CD4-positive, alpha-beta T cell treated with Interleukin-15 for 1 hour (primary cell): ENCODE measurements around the gene HMGCS2.

Source experiments
- DNase-seq: peaks from one replicate; pipeline ENCODE4 v3.0.0-alpha.2; 2020

Gene HMGCS2

DNA sequence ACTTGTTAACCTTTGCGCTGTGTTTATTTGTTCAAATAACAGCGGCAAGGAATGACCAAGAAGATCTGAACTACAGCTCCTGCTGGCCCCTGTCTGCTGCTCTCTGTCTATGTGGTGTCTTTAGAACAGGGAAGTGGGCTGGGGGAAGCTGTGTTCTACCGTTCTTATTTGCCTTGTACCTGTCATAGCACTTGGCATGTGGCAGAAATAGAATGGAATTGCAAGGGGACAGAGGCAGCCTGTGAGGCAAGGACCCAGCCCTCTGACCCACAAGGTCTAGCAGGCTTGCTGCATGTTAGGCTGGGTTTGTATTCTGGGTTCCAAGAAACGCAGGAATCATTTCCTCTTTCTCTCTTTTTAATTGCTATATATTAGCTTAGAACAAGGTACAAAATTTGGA lies 20.7 kb downstream of the HMGCS2 start:
- no peak for DNase-seq

DNA sequence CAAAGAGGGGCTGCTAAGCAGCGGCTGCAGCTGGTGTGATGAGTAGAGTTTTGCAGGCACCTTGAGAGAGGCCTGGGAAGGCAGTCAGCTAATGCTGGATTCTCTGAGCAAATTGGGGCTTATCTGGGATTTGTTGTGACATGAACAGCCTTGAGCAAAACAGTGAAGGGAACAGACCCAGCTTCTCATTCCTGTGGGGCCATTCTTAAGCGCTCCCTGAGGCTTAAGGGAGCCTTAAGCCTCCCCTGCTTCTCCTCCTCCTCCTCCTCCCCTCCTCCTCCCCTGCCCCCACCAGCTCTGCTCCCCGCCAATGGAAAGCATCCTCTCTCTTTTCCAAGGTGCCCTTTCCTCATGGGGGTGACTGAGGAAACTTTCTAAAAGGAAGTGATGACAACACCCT lies 21.3 kb downstream of the HMGCS2 start:
- DNase-seq: no peak

DNA sequence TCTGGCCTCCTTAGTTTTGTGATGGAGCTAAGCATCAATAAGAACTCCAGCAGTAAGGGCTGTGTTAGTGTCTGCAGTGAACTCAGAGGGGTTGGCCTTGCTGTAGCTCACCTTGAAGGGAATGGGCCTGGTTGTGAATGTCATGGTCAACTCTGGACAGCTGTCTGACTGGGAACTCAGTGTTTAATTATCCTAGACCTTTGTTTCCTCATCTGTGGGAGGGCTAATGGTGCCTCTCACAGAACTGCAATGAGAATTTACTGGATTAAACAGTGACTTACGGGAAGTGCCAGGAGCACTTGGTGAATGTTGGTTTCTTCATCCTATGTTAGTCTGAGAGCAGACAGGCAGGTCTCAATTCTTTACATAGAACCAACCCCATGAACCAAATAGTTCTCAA lies 23.7 kb downstream of the HMGCS2 start:
- no peak for DNase-seq

DNA sequence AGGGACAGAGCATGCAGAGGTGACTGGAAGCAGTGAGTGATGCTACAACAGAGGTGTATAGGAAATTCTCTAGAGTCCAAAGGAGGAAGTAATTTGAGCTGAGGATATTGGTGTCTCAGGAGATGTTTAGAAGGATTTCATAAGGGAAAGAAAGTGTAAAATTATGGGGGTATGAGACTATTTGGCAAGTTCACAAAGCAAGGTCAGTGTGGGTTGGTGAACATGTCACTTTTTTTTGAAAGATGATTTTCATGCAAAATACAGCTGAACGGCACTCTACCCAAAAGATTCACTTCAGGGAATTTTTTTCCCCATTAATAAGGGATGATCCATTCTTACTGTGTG lies 24.1 kb downstream of the HMGCS2 start:
- no peak for DNase-seq

DNA sequence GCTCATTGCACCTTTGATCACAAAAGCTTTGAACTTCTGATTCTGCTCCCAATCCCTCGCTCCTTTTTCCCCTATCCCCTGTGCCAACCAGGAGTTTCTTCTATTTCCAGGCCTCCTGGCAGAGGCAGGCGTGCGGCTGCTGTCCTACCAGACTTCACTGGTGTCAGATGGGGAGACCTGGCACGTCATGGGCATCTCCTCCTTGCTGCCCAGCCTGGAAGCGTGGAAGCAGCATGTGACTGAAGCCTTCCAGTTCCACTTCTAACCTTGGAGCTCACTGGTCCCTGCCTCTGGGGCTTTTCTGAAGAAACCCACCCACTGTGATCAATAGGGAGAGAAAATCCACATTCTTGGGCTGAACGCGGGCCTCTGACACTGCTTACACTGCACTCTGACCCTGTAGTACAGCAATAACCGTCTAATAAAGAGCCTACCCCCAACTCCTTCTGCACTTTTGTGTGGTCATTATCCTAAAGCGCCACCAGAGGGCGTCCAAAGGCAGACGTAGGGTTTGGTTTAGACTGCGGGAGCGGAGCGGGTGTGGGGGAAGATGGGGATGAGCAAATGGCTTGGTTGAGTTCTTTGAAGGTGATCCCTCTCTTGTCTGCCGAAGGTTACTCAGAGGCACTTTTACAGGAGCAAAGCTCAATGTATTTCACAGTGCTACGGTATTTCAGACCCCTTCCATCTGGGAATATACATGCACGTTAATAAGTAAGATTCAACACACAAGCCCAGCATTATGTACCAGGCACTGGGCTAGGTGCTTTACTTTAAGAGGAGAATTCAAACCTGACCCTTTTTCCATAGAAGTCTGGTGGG lies 24.7 kb downstream of the HMGCS2 start:
- DNase-seq: no peak

DNA sequence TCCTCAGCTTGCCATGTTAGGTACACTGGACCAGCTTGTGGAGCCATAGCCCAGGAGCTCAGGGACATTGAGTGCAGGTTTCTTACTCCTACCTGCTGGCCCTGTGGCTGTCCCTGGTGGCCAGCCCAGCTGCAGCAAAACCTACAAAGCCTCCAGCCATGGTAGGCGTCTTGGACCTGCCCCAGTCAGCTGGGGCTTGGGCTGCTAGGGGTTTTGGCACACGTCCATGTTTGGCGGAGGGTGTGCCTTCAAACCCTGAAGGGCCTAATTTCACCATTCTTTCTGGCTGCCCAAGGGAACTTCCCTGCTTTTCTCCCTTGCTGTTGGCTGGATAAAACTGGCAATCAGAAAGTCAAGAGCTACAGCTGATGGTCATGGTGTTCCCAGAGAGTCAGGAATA lies 25.4 kb downstream of the HMGCS2 start:
- no peak for DNase-seq

DNA sequence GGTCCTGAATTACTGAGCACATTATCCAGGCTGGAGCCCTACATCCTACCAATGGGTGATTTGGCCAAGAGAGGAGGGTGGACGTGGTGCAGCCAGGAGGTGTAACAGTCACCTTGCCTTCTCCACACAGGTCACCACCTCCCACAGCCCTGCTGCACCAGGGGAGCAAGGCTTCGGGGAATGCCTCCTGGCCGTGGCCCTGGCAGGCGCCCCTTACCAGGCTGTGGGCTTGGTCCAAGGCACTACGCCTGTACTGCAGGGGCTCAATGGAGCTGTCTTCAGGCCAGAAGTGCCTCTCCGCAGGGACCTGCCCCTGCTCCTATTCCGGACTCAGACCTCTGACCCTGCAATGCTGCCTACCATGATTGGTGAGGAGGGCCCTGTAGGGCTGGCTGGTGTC lies 26.0 kb downstream of the HMGCS2 start:
- DNase-seq: no peak

DNA sequence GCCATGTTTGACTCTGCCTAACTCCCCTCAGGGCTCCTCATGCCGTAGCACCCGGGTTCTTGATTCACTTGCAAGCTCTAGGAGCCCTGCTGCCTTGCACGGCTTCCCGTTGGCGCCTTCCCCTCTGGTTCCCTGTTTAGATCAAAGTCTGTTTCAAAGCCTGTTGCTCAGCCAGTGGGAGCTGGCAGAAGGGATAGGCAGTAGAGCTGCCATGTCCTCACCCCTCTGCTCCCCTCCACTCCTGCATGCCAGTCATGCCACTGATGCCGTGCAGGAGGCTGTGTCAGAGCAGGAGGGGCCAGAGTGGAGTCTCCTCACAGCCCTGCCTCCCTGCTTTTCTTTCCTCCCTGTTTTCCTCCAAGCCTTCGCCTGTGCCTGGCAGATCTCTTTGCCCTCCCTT lies 26.5 kb downstream of the HMGCS2 start:
- DNase-seq: no peak

DNA sequence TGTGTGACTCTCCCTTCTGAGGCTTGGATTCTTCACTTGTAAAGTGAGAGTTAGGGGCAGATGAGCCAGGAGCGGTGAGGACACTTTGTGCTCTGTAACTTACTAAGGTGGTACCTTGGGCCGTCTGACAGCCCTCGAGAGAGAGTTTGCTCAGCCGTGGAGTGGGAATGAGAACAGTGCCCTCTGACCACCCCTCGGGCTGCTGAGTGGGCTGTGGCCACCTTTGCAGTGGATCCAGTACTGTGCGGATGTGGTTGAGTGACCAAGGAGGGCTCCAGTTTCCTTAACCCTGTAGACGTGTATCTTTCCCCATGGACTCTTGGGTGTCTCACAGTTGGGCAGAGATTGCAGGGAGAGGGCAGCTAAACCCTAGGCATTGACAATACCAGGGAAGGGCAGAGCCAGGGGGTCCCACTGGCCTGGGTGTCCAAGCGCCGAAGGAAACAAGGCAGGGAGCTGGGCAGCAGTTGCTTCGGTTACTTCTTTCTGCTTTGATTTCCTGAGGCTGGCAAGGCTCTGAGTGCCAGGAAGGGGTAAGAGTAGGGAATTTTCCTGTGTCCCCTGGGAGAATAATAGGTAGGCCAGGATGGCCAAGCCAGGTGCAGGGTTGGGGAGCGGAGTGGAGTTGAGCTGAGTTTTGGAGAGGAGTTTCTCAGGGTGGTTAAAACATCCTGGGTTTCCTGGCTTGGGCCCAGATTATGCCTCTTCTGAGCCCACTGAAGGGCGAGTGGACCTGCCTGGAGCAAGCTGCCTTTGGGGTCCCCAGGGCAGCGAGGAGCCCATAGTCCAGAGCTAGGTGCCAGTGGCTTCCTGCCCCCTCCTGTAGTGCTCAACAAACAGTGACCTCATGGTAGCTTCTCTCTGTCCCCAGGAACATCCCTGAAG lies 27.6 kb downstream of the HMGCS2 start:
- no peak for DNase-seq

DNA sequence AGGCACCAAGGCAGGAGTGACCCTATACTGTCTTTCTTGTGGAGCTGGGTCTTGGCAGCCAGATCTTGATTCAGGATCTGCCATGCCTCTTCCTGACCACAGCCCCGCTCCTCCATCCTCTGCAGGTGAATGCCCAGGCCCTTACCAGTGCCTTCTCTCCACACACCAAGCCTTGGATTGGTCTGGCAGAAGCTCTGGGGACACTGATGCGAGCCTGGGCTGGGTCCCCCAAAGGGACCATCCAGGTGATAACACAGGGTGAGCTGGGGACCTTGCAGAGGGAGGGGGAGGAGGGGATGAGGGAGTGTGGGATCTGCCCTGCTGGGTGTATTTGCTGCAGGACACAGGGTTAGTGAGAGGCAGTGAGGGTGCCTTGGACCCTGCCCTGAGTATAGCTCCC lies 28.4 kb downstream of the HMGCS2 start:
- no peak for DNase-seq

DNA sequence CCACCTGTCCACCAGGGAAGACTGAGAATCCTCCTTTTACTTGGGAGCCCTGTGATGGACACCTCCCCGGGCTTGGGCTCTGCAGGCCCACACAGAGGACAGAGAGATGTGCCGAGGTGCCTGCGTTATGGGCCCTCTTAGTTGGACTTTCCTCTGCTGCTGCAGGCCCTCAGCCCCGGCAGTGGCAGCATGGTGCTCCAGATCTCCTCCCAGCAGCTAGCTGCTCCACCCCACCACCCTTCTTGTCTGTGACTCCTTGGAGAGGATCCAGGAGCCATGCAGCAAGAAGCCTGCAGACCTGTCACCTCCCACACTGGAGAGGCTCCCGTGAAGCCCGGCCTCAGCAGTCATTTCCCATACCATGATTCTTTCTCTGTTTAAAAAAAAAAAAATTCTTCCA lies 29.6 kb downstream of the HMGCS2 start:
- DNase-seq: no peak

DNA sequence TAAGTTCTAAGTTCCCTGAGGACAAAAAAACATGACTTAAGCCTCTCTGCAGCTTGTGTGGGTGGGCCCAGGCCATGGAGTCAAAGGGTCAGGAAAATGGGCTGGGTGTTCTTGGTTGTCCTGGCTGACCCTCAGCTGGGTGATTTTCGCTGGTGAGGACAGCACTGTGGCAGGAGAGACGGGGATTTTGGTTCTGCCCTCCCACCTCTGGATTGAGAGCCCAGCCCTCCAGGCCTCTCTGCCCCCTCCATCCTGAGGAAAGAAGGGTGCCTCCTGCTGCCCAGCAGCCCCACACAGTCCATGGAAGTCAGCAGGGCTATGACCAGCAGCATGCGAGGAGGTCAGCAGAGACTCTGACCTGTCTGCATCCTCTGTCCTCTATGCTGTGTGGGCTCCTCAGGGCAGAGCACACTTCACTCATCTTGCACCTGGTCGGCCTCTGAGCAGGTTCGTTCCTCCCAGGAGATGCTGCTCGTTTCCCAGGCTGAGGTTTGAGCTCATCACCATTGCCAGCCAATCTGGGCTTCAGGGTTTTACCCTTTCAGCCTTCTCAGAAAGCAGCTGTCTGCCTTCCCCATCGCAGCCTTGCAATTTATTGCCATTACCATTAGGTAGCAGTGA lies 30.5 kb downstream of the HMGCS2 start:
- DNase-seq: no peak

DNA sequence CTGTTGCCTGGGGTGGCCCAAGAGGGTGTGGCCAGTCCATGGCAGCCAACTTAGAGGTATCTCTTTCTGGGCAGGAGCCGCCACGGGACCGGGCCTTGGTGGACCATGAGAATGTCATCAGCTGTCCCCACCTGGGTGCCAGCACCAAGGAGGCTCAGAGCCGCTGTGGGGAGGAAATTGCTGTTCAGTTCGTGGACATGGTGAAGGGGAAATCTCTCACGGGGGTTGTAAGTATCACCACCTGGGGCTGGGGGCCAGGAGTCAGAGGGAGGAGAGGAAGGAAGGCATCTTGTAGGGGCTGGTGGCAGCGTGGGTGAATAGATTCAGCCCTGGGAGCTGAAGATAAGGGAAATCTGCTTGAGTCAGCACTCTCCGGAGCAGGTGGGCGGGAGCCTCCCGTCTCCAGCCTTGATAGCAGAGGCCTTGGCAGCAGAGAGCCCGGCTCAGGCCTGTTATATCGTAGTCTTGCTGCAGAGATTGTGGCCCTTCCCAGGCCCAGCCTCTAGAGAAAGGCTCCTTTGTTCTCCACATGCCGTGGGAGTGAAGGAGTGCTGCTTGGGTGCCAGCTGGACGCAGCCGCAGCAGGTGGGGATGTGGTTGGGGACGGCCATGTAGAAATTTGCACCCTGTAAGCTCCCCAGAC lies 31.5 kb downstream of the HMGCS2 start:
- no peak for DNase-seq

DNA sequence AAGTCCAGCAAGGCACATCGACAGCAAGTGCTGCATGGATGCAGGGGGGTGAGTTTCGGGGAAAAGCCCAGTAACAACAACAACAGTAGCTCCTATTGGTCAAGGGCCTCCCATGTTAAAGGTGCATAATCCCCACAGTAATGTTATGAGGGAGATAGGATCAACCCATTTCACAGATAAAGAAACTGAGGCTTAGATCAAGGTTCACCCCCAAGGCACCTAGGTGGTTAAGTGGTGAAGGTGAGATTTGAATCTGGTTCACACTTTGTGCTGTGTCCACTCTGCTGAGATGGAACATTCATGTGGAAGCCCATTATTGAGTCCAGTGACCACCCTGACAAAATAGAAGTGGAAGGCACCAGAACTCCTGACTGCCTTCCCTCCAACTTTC lies 32.1 kb downstream of the HMGCS2 start:
- DNase-seq: no peak

DNA sequence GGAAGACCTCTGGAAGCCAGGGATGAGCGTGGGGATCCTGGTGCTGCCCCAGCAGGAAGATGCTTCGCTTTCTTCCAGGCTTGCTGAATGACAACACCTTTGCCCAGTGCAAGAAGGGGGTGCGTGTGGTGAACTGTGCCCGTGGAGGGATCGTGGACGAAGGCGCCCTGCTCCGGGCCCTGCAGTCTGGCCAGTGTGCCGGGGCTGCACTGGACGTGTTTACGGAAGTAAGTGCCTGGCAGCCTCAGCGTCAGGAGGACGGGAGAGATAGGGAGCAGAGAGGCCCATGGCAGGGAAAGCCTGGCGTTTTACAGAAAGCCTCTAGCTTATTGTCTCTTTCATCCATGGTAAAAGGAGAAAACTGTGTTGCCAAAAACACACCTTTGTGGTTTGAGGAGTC lies 33.5 kb downstream of the HMGCS2 start:
- DNase-seq: no peak

DNA sequence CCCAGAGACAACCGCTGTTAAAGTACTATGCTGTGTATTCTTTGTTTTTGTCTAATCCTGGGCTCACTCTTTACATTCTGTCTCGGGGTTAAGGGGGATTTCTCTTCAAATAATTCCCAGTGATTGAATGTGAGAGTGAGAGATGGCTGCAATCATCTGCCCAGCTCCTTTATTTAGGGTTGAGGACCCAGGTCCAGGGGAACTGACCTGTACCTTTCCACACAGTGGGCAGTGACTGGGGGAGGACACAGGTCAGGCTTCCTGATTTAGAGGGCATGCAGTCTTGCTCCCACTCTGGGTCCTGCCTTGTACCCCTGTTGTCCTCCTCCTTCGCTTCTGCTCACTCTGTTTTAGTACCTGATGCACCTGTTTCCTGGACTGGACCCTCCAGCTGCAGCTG lies 35.0 kb downstream of the HMGCS2 start:
- DNase-seq: no peak

DNA sequence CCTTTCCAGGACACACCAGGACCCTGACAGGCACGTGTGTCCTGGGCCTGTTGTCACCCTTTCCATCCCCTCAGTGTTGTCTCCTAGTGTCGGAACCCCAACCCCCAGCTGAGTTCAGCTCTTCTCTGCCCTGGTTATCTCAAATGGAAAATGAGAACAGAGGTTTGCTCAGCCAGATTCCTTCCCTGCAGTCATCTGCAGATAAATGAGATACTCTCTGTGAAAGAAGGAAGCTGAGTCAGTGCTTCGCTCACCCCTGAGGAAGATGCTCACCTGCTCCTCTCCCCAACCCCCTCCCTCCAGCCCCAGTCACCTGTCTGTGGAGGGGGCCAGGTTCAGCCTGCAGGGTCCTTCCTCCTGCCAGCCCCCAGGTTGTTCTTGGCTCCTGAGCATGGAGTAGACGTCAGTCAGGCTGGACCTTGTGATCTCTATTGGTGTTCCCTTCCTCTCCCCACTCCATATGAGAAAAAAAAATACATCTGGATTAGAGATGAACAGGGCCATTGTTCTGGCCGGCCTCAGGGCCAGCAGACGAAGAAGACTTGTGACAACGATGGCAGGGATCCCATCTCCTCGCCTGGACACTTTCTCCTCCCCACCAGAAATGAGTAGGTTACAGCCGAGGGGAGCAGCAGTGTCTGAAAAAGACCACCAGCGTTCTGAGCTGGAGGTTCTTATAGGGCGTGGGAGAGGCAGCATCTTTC lies 36.1 kb downstream of the HMGCS2 start:
- DNase-seq: no peak

DNA sequence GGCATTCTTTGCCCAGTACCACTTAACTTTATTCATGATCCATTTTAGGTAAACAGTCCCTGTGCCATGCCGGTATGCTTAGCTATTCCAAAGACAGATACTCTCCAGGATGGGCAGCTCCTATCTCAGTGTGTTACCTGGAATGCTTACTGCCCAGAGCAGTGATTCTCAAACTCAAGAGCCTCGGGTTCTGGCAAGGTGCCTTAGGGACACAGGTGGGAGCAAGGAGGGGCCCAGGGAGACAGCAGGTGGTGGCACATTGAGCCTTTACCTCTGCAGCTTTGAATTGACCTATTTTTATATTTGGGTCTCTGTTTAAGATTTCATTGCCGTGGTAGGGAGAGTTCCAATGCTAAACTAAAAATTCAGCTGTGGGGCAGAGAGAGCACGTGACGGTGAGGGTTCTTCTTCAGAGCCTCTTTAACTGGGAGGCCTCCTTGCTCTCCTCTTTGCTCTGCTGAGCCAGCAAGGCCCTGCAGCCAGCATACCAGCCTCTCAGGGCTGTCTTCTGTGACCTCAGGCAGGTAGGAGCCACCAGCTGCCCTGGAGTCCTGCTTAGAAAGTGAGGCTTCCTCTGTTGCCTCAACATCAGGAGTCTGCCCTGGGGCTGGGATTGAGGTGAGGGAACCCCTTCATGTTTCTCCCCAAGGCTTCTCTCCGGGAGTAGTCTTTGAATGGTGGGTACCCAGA lies 36.8 kb downstream of the HMGCS2 start:
- DNase-seq: no peak

DNA sequence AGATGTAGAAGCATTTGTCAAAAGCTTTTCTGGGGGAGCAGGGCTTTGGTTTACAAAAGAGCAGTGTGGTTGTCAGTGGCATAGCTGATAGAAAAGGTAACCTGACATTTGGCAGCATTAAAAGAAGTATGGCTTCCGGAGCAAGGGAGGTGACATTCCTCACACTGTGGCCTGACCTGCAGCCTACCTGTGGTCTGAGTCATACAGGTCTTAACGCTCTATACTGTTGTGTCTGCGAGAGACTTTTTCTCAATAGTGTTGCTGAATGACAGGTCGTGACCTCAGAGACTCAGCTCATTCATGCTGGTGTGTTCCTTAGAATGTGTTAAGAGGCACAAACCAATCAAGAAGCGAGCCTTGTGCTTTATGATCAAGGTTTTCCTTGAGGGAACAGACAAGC lies 37.6 kb downstream of the HMGCS2 start:
- no peak for DNase-seq

DNA sequence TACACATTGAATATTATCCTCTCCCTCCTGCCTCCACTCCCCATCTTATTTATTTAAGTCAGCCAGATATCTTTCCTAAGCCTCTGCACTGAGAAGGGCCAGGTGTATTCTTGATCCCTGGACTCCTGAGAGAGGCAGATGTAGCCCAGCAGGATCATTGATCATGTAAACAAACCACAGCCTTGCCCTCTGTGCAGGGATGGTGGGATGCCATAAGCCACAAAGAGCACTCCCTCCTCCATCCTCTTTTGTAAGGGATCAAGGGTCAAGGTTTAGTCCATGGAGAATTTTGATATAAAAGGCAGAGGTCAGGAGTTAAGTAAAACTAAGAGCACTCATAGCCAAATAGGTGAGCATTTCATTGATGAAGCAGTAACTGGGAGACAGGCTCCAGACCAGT lies 39.7 kb downstream of the HMGCS2 start:
- DNase-seq: no peak

DNA sequence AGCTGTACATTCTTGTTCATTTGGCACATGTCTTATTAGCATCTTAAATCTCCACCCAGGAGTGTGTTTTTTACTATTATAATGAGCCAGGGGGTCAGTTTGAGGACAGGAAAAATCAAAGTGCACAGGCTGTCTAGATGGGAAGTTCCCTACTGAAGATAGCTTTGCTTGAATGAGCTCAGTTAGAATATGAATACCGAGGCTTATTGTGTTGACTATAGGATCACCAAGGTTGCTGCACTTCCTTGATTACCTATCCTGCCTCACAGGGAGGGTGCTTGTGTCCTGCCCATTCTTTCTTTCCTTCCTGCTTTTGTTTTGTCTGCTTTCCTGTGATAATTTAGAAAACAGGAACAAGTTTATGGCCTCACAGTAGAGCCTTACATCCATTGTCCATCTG lies 40.7 kb downstream of the HMGCS2 start:
- DNase-seq: no peak

DNA sequence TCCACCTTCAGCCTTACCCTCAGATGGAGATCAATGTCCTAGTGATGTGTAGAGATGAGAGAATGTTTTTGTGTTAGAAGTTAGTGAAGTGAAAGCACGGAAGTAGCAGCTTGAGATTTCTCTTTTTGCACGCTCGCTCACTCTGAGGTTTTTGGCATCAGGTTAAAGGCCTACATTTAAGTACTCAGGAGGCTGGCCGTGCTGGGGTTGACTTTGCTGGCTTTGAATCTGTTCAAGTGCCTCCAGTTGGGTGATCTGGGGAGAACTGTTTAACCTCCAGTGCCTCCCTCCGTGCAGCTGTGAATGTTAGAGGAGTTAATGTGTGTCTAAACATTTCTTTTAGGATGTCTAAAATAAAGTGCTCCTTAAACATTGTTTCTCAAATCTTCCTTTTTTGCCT lies 43.1 kb downstream of the HMGCS2 start:
- no peak for DNase-seq
